ENCODE data around the gene DNAH6. TPM values are rescaled to one million over a fixed set of nuclear protein-coding genes. Genes with fewer than 3 reads are reported as not detected.

DNAH6 gene
- total RNA-seq, 1 experiment from 2014 or later, result 0.39 TPM

GRCh38 chr2:84487298-84487996 lies 28.9 kb upstream of the DNAH6 start:
- DNase-seq (ENCODE audit: low spot score) (no peak), ATAC-seq (no peak; the same call in 1 of the 2 replicates)
- H3K4me1 Mint-ChIP-seq, result no peaks in the 10 kb centered on the region
- no peaks in the 10 kb centered on the region for H3K27me3 Mint-ChIP-seq (ENCODE audit: low read depth)
- H3K9me3 Mint-ChIP-seq, result peaks cover 4% of the 10 kb centered on the region; the same call in 1 of the 2 replicates
- TF ChIP-seq SMAD3 (CRISPR knock-in tag; IDR thresholded peaks at IDR 0.05; ENCODE audit: borderline replicate concordance), result no peak
- no peak for TF ChIP-seq MLX (CRISPR knock-in tag; IDR thresholded peaks at IDR 0.05)
- CTCF ChIA-PET, result no interaction called here
- POLR2A ChIA-PET, result no interaction called here
- H3K36me3 Mint-ChIP-seq, result no peaks in the 10 kb centered on the region
- no peak overlapping the region for H3K4me3 Mint-ChIP-seq
- no peak overlapping the region for H3K27ac Mint-ChIP-seq

- H3K9me3 Mint-ChIP-seq, result peaks cover 4% of the 10 kb centered on the region; the same call in 1 of the 2 replicates
- H3K4me1 Mint-ChIP-seq, result no peaks in the 10 kb centered on the region
- DNase-seq (ENCODE audit: low spot score) (no peak), ATAC-seq (no peak)
- TF ChIP-seq GABPB1 (CRISPR knock-in tag; IDR thresholded peaks at IDR 0.05) (no peak), CBFB (CRISPR knock-in tag; IDR thresholded peaks at IDR 0.05; ENCODE audit: low read depth) (no peak), CREB1 (CRISPR knock-in tag; IDR thresholded peaks at IDR 0.05) (no peak), ZNF396 (CRISPR knock-in tag; IDR thresholded peaks at IDR 0.05; ENCODE audit: borderline replicate concordance) (no peak), OVOL2 (CRISPR knock-in tag; IDR thresholded peaks at IDR 0.05; ENCODE audit: borderline replicate concordance) (no peak), SMAD3 (CRISPR knock-in tag; IDR thresholded peaks at IDR 0.05; ENCODE audit: borderline replicate concordance) (no peak), ELF4 (CRISPR knock-in tag; IDR thresholded peaks at IDR 0.05; ENCODE audit: low read depth) (no peak), E2F4 (CRISPR knock-in tag; IDR thresholded peaks at IDR 0.05; ENCODE audit: borderline replicate concordance, low read depth) (no peak), ARID4B (CRISPR knock-in tag; IDR thresholded peaks at IDR 0.05; ENCODE audit: borderline replicate concordance) (no peak), ZBTB43 (CRISPR knock-in tag; IDR thresholded peaks at IDR 0.05) (no peak), HMGA2 (CRISPR knock-in tag; IDR thresholded peaks at IDR 0.05) (no peak), ATF2 (CRISPR knock-in tag; IDR thresholded peaks at IDR 0.05; ENCODE audit: borderline replicate concordance, low read depth) (no peak), IRF1 (CRISPR knock-in tag; IDR thresholded peaks at IDR 0.05) (no peak)
- no peaks in the 10 kb centered on the region for H3K36me3 Mint-ChIP-seq
- ChIA-PET POLR2A (no interaction called here), CTCF (no interaction called here)
- H3K4me3 Mint-ChIP-seq, result no peak overlapping the region
- no peak overlapping the region for H3K27ac Mint-ChIP-seq
- H3K27me3 Mint-ChIP-seq (ENCODE audit: low read depth), result no peaks in the 10 kb centered on the region
Measured at GRCh38 chr2:84491256-84491655, 25.0 kb upstream of the DNAH6 start.

Measured in WTC11 (cell line).